Ishikawa (cell line): ENCODE measurements around the gene MEGF11.
A peak's percentile ranks its signal among the peaks of the same experiment; 100 is the strongest.

Experiments used
- CEBPB ChIP-seq: IDR thresholded peaks from 2 replicates; pipeline ENCODE4 v1.6.1; 2012
- CREB1 ChIP-seq: IDR thresholded peaks from 2 replicates; pipeline ENCODE4 v1.6.1; 2012; ENCODE audit warnings: low read depth
- EGR1 ChIP-seq: IDR thresholded peaks from 2 replicates; pipeline ENCODE4 v1.6.1; 2012
- EP300 ChIP-seq: IDR thresholded peaks from 2 replicates; pipeline ENCODE4 v1.6.1; 2012; ENCODE audit warnings: borderline replicate concordance
- FOXM1 ChIP-seq: IDR thresholded peaks from 2 replicates; pipeline ENCODE4 v1.6.1; 2012; ENCODE audit warnings: low read depth, borderline replicate concordance
- MAX ChIP-seq: IDR thresholded peaks from 2 replicates; pipeline ENCODE4 v1.6.1; 2012
- NFIC ChIP-seq: IDR thresholded peaks from 2 replicates; pipeline ENCODE4 v1.6.1; 2012
- RAD21 ChIP-seq: IDR thresholded peaks from 2 replicates; pipeline ENCODE4 v1.6.1; 2012; ENCODE audit warnings: low read depth
- REST ChIP-seq: IDR thresholded peaks from 2 replicates; pipeline ENCODE4 v1.6.1; 2012; ENCODE audit warnings: low read depth, mild to moderate bottlenecking
- TAF1 ChIP-seq: IDR thresholded peaks from 2 replicates; pipeline ENCODE4 v1.6.1; 2012; ENCODE audit warnings: low read depth, mild to moderate bottlenecking
- TCF12 ChIP-seq: IDR thresholded peaks from 2 replicates; pipeline ENCODE4 v1.6.1; 2012; ENCODE audit warnings: low read depth
- TEAD4 ChIP-seq: IDR thresholded peaks from 2 replicates; pipeline ENCODE4 v1.6.1; 2012
- USF1 ChIP-seq: IDR thresholded peaks from 2 replicates; pipeline ENCODE4 v1.6.1; 2012
- YY1 ChIP-seq: IDR thresholded peaks from 2 replicates; pipeline ENCODE4 v1.6.1; 2012; ENCODE audit warnings: low read depth
- ZBTB7A ChIP-seq: IDR thresholded peaks from 2 replicates; pipeline ENCODE4 v1.6.1; 2012; ENCODE audit warnings: low read depth

Gene MEGF11

GRCh38 chr15:66153549-66154415 is 99.8 kb downstream of the MEGF11 start:
- no peak for TF ChIP-seq MAX
- TF ChIP-seq CEBPB: peak; percentile 63
- TF ChIP-seq TCF12: 0 out of 2 replicates have a peak, but pooled peaks have one; percentile 28

GRCh38 chr15:66152650-66153049 is 100.9 kb downstream of the MEGF11 start:
- TF ChIP-seq TEAD4: no peak
- TF ChIP-seq ZBTB7A: no peak
- no peak for TF ChIP-seq EGR1
- TF ChIP-seq MAX: no peak
- TF ChIP-seq TAF1: no peak
- no peak for TF ChIP-seq EP300
- TF ChIP-seq CREB1: no peak
- TF ChIP-seq CEBPB: no peak
- no peak for TF ChIP-seq NFIC
- TF ChIP-seq YY1: no peak
- TF ChIP-seq REST: no peak
- TF ChIP-seq USF1: no peak

- TF ChIP-seq TAF1 (no peak), USF1 (no peak), CREB1 (no peak), TEAD4 (no peak), RAD21 (peak; percentile 45), ZBTB7A (no peak)
These were observed 101.7 kb downstream of the MEGF11 start for GRCh38 chr15:66151809-66152208.

- no peak for TF ChIP-seq CEBPB
- TF ChIP-seq REST: no peak
- TF ChIP-seq FOXM1: no peak
- TF ChIP-seq EP300: no peak
- TF ChIP-seq EGR1: no peak
- no peak for TF ChIP-seq YY1
- no peak for TF ChIP-seq NFIC
These were observed 103.7 kb downstream of the MEGF11 start for GRCh38 chr15:66149871-66150270.

- TF ChIP-seq TCF12: no peak
- TF ChIP-seq ZBTB7A: no peak
- TF ChIP-seq TEAD4: no peak
- no peak for TF ChIP-seq YY1
- no peak for TF ChIP-seq USF1
- TF ChIP-seq EP300: no peak
- TF ChIP-seq NFIC: no peak
These were observed 105.4 kb downstream of the MEGF11 start for GRCh38 chr15:66148187-66148586.

GRCh38 chr15:66147440-66147839 is 106.1 kb downstream of the MEGF11 start:
- no peak for TF ChIP-seq TAF1
- no peak for TF ChIP-seq EP300
